Endothelial cell of umbilical vein (primary cell): ENCODE results near the gene PRKG1. TPM values are rescaled to one million over a fixed set of nuclear protein-coding genes. Genes with fewer than 3 reads are reported as not detected.
A peak's percentile ranks its signal among the peaks of the same experiment; 100 is the strongest.

Experiments used
- BruUV-seq: library from RNA; stranded (reverse); fragments of 400-500 nt; replicated peaks from 2 replicates; lab custom pipeline; 2021; lab: Mats Ljungman, UMichigan
- CTCF ChIA-PET: fragments of 300-600, 350-600 bp; sonication (Branson Sonifier 250); formaldehyde crosslinking; loops from one replicate; lab custom pipeline; 2021; ENCODE audit warnings: antibody characterized with exemption, inconsistent platforms; lab: Charles Lee
- POLR2A ChIA-PET: fragments of 300-600, 350-600 bp; sonication (Branson Sonifier 250); formaldehyde crosslinking; loops from one replicate; lab custom pipeline; 2021; ENCODE audit warnings: antibody characterized with exemption, inconsistent platforms; lab: Charles Lee
- DNase-seq: peaks from one replicate; pipeline ENCODE4 v3.0.0-alpha.2; 2011; ENCODE audit warnings: low read depth, low spot score
- FAIRE-seq: peaks from 2 replicates; lab custom pipeline; 2011; peaks lifted over from hg19 to GRCh38; lab: Jason Lieb, UNC
- H2AFZ ChIP-seq: 2 replicates; pipeline ENCODE4 v1.6.0; 2012; ENCODE audit warnings: low read depth, low read length, control low read depth, inconsistent platforms
- H3K27ac ChIP-seq: 2 replicates; pipeline ENCODE4 v1.5.1; 2011; ENCODE audit warnings: low read depth, mild to moderate bottlenecking, control low read depth, low read length, moderate library complexity; ENCODE audit not compliant: insufficient read depth
- H3K27me3 ChIP-seq, 2 experiments: 2 replicates each; pipeline versions ENCODE4 v1.6.0 to v1.6.1; 2011; ENCODE audit warnings: low read length in 2 of 2, mixed read lengths in 1 of 2; ENCODE audit not compliant: control insufficient read depth in 2 of 2, insufficient read depth in 2 of 2
- H3K36me3 ChIP-seq, 2 experiments: 2 replicates in 1 of 2; 3 replicates in 1 of 2; pipeline ENCODE4 v1.5.1; 2011; ENCODE audit warnings: low read length in 2 of 2, mild to moderate bottlenecking in 1 of 2, moderate library complexity in 1 of 2; ENCODE audit not compliant: control insufficient read depth in 2 of 2, insufficient read depth in 2 of 2; ENCODE audit errors: extremely low read depth in 1 of 2
- H3K4me1 ChIP-seq: 3 replicates; pipeline ENCODE4 v1.5.1; 2011; ENCODE audit warnings: mild to moderate bottlenecking, low read length; ENCODE audit not compliant: control insufficient read depth, insufficient read depth; ENCODE audit errors: extremely low read depth
- H3K4me2 ChIP-seq: 2 replicates; pipeline ENCODE4 v1.6.1; 2011; ENCODE audit warnings: low read length, control low read depth, mixed read lengths; ENCODE audit not compliant: insufficient read depth
- H3K4me3 ChIP-seq, 3 experiments: fragments of 200-600 bp in 1 of 3; sonication (generic), shearing (Covaris generic) in 1 of 3; replicated peaks in 1 of 3; 2 replicates each; pipeline ENCODE4 v1.5.1; 2011 to 2016; ENCODE audit warnings: control low read depth in 3 of 3, low read length in 3 of 3, mild to moderate bottlenecking in 2 of 3, inconsistent platforms in 1 of 3, low read depth in 1 of 3, moderate library complexity in 1 of 3; ENCODE audit not compliant: insufficient read depth in 1 of 3
- H3K79me2 ChIP-seq: 2 replicates; pipeline ENCODE4 v1.6.0; 2012; ENCODE audit warnings: low read length, inconsistent platforms; ENCODE audit not compliant: control insufficient read depth, insufficient read depth
- H3K9ac ChIP-seq: replicated peaks from 2 replicates; pipeline ENCODE3; 2011; ENCODE audit warnings: low read length, control low read depth; ENCODE audit not compliant: insufficient read depth; ENCODE audit errors: extremely low read depth
- H3K9me1 ChIP-seq: replicated peaks from 3 replicates; pipeline ENCODE4 v1.6.0; 2011; ENCODE audit warnings: mild to moderate bottlenecking, low read length; ENCODE audit not compliant: control insufficient read depth, insufficient read depth; ENCODE audit errors: extremely low read depth
- H3K9me3 ChIP-seq: replicated peaks from 2 replicates; pipeline ENCODE4 v1.5.1; 2012; ENCODE audit warnings: low read length, inconsistent platforms; ENCODE audit not compliant: control insufficient read depth, insufficient read depth
- H4K20me1 ChIP-seq: replicated peaks from 2 replicates; pipeline ENCODE3; 2011; ENCODE audit warnings: mild to moderate bottlenecking, low read length; ENCODE audit not compliant: control insufficient read depth, insufficient read depth; ENCODE audit errors: extremely low read depth
- EZH2 ChIP-seq: IDR thresholded peaks from 2 replicates; pipeline ENCODE4 v1.6.1; 2012; ENCODE audit warnings: borderline replicate concordance, low read depth, mild to moderate bottlenecking, moderate library complexity, low read length, inconsistent platforms; ENCODE audit not compliant: severe bottlenecking
- FOS ChIP-seq: IDR thresholded peaks from 2 replicates; pipeline ENCODE4 v1.6.1; 2011; ENCODE audit warnings: mild to moderate bottlenecking, low read length, moderate library complexity, borderline replicate concordance; ENCODE audit not compliant: insufficient read depth
- GATA2 ChIP-seq: IDR thresholded peaks from 2 replicates; pipeline ENCODE4 v1.7.0; 2011; ENCODE audit warnings: low read depth, mild to moderate bottlenecking, moderate library complexity, mixed read lengths, low read length; ENCODE audit not compliant: insufficient read length, insufficient read depth
- JUN ChIP-seq: IDR thresholded peaks from 2 replicates; pipeline ENCODE4 v1.6.1; 2011; ENCODE audit warnings: borderline replicate concordance, low read depth; ENCODE audit not compliant: insufficient read length, insufficient read depth
- MYC ChIP-seq: IDR thresholded peaks from one replicate; pipeline ENCODE4 v1.6.1; 2011; ENCODE audit warnings: mild to moderate bottlenecking, low read depth, low read length
- POLR2A ChIP-seq: IDR thresholded peaks from 2 replicates; pipeline ENCODE4 v1.6.1; 2012; ENCODE audit warnings: low read depth, mild to moderate bottlenecking, control low read depth, low read length
- POLR2AphosphoS5 ChIP-seq: IDR thresholded peaks from 2 replicates; pipeline ENCODE4 v1.6.1; 2012; ENCODE audit warnings: low read depth, mild to moderate bottlenecking, control low read depth, low read length, moderate library complexity; ENCODE audit not compliant: insufficient read depth
- dilution Hi-C: fragments of 300-500 bp; cut with MboI; formaldehyde crosslinking; loops from one replicate; pipeline ENCODE4 v1.15.0; 2019; ENCODE audit warnings: low sequenced_read_pairs; ENCODE audit not compliant: extremely low pct_ligation_motif_present
- intact Hi-C: fragments of 100-400 bp; cut with micrococcal nuclease; formaldehyde crosslinking; loops from one replicate; pipeline ENCODE4 v1.10.0; 2022
- polyA plus RNA-seq, 4 experiments: library from polyadenylated mRNA; depleted of rRNA in 3 of 4; stranded (reverse) in 3 of 4; unstranded in 1 of 4; fragments of >200 nt; gene quantifications; 2 replicates each; pipeline versions ENCODE4 v1.2.1 to v1.2.3, GENCODE V29; 2011 to 2012; ENCODE audit warnings: missing spikeins in 1 of 4
- total RNA-seq: library from RNA; stranded (reverse); gene quantifications from 2 replicates; pipeline ENCODE4 v1.2.3, GENCODE V29; 2021
- TF ChIP-seq, protein P1 (sequence below), 2 donors: IDR thresholded peaks; 1 replicate in 1 of 2; 2 replicates in 1 of 2; pipeline ENCODE4 v1.5.1; 2011; ENCODE audit warnings: low read length in 2 of 2, mild to moderate bottlenecking in 2 of 2, moderate library complexity in 2 of 2, control low read depth in 1 of 2, inconsistent platforms in 1 of 2, low read depth in 1 of 2; ENCODE audit not compliant: insufficient read depth in 1 of 2; ENCODE audit errors: extremely low read depth in 1 of 2
- TF ChIP-seq, protein P2 (sequence below): IDR thresholded peaks from 2 replicates; pipeline ENCODE4 v1.6.1; 2011; ENCODE audit not compliant: insufficient read depth, insufficient read length

PRKG1 gene
- total and polyA plus RNA-seq, 2 donors (not counting 3 experiments of a cell fraction or from before 2014, with no cell fraction given) = 0.01 to 0.18 TPM

DNA sequence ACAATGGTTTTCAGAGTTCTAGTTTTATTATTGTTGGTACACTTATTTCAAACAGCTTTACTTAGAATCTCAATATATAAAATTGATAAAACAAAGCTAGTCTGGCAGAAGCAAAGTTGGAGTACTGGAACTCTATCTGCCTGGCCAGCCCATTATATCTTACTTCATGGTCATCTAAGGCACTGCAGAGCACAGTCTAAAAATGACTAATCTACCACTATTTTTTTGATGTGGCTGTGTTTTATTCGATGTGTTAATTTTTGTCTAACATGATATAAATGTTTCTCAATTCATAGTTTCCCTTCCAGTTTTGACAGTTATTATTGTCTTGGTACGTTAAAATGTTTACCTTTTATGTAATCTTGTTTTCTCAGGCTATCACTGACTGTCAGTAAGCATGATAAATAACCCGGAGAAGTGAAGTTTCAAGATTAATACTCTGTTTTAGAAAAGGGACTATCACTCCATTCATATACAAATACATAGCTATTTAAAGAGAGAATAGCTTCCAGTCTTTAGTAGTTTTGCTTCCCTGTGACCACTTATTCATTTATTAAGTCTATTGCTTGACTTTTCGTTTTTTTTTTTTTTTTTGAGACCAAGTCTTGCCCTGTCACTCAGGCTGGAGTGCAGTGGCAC is 685.7 kb downstream of the PRKG1 start:
- POLR2A ChIA-PET = no interaction called here

More for the DNA sequence above, 685.7 kb downstream of the PRKG1 start:
- FAIRE-seq (no peak), DNase-seq (peak; percentile 44)
- no TSS peak for BruUV-seq
- H3K4me3 ChIP-seq = no peak overlapping the region
- CTCF ChIA-PET = interaction anchor here (1.0 to 2.0 kb wide), 3 partner anchors 13 to 696 kb away, joined by 3 to 5 read pairs (median 3); no protein-coding TSS in a partner anchor
- H3K9me3 ChIP-seq = no peaks in the 10 kb centered on the region
- intact Hi-C loops (loop anchor here (10.0 kb wide), 1 partner anchor 405 kb away; no protein-coding TSS in a partner anchor), dilution Hi-C loops (no loop called here)
- no peaks in the 10 kb centered on the region for H4K20me1 ChIP-seq
- H3K4me2 ChIP-seq = no peak overlapping the region
- no peaks in the 10 kb centered on the region for H3K9me1 ChIP-seq
- no peaks in the 10 kb centered on the region for H3K27me3 ChIP-seq
- no peaks in the 10 kb centered on the region for H3K36me3 ChIP-seq
- TF ChIP-seq EZH2 (no peak), POLR2A (no peak), JUN (no peak), FOS (no peak), MYC (no peak), POLR2AphosphoS5 (no peak), GATA2 (no peak)
- TF ChIP-seq, protein P1, sequence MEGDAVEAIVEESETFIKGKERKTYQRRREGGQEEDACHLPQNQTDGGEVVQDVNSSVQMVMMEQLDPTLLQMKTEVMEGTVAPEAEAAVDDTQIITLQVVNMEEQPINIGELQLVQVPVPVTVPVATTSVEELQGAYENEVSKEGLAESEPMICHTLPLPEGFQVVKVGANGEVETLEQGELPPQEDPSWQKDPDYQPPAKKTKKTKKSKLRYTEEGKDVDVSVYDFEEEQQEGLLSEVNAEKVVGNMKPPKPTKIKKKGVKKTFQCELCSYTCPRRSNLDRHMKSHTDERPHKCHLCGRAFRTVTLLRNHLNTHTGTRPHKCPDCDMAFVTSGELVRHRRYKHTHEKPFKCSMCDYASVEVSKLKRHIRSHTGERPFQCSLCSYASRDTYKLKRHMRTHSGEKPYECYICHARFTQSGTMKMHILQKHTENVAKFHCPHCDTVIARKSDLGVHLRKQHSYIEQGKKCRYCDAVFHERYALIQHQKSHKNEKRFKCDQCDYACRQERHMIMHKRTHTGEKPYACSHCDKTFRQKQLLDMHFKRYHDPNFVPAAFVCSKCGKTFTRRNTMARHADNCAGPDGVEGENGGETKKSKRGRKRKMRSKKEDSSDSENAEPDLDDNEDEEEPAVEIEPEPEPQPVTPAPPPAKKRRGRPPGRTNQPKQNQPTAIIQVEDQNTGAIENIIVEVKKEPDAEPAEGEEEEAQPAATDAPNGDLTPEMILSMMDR (IDR thresholded peaks at IDR 0.05; ENCODE audit: extremely low read depth in 1 of 2, insufficient read depth in 1 of 2, low read depth in 1 of 2, low read length in 2 of 2) = no peak
- TF ChIP-seq, protein P2, sequence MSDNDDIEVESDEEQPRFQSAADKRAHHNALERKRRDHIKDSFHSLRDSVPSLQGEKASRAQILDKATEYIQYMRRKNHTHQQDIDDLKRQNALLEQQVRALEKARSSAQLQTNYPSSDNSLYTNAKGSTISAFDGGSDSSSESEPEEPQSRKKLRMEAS = no peak
- H3K4me1 ChIP-seq = no peaks in the 10 kb centered on the region
- H3K79me2 ChIP-seq = no peaks in the 10 kb centered on the region
- no peak overlapping the region for H3K9ac ChIP-seq
- H3K27ac ChIP-seq = no peak overlapping the region
- no peak overlapping the region for H2AFZ ChIP-seq
